ENCODE data around the gene CLGN. TPM values are rescaled to one million over a fixed set of nuclear protein-coding genes. Genes with fewer than 3 reads are reported as not detected.

CLGN gene
- total and polyA plus RNA-seq, 2 of the 13 experiments (the other 11 are each of a cell fraction or from before 2014, with no cell fraction given) = 7.2 to 17.0 TPM

DNA sequence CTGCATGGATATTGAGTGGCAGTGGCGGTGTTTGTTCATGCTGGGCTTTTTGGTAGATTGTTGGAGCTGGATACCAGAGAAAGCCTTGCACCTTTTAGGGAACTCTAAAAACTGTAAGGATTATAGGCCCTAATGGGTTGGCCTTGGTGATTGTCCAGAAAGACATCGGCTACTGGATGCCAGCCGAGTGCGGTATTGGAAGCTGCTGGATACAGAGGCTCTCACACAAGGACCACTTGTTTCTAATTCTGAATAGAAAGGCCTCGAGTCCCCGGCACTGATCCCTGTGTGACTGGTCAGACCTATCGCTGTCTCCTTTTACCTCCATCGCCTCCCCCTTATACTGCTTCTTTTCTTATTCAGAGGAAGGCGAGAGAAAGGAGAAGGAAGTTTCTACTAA is 81.3 kb downstream of the CLGN start (continued):
- TF ChIP-seq BCL6 (CRISPR knock-in tag; IDR thresholded peaks at IDR 0.05) = no peak
- TF ChIP-seq NFRKB (IDR thresholded peaks at IDR 0.05) = no peak

- H3K4me3 ChIP-seq (replicated peaks in 1 of 3; ENCODE audit: insufficient read depth in 1 of 3, low read depth in 2 of 3, low read length in 3 of 3) = no peak overlapping the region
- peaks cover 5% of the 10 kb centered on the region; the same call in 1 of the 2 replicates for H3K4me1 ChIP-seq (ENCODE audit: insufficient read depth, low read length)
- no peaks in the 10 kb centered on the region for H4K20me1 ChIP-seq (ENCODE audit: insufficient read depth, low read length)
- H3K4me2 ChIP-seq (ENCODE audit: low read depth, low read length) = no peak overlapping the region
- 67% methylated on average over 9 of the region's 9 CpGs for WGBS (ENCODE audit: low lambda C conversion rate)
- CTCF ChIA-PET (ENCODE audit: low intra/inter-chr PET ratio, low total read pairs) = no interaction called here
- FAIRE-seq (no peak), DNase-seq (ENCODE audit: low spot score) (no peak), ATAC-seq (no peak)
- no peak overlapping the region for H3K27ac ChIP-seq (ENCODE audit: extremely low read length, insufficient read depth, low read length)
- H3K79me2 ChIP-seq (ENCODE audit: insufficient read depth, low read length) = no peaks in the 10 kb centered on the region
- H3K9me3 ChIP-seq (ENCODE audit: low read length) = no peaks in the 10 kb centered on the region
- no peak overlapping the region for H3K9ac ChIP-seq (ENCODE audit: insufficient read depth, low read depth, low read length)
- H2AFZ ChIP-seq (ENCODE audit: low read length) = no peak overlapping the region
- intact Hi-C loops (cut with micrococcal nuclease; ENCODE audit: unreplicated experiment) (no loop called here), in situ Hi-C loops (cut with HindIII; ENCODE audit: extremely low pct_ligation_motif_present, low pct_unique_long_range_greater_than_20kb) (no loop called here)
- POLR2A ChIA-PET = no interaction called here
- no peaks in the 10 kb centered on the region for H3K27me3 ChIP-seq (ENCODE audit: control insufficient read depth in 1 of 2, insufficient read depth in 2 of 2, low read length in 2 of 2)
- TF ChIP-seq NFE2L2 (IDR thresholded peaks at IDR 0.05; ENCODE audit: low read length) = no peak
- no peak for TF ChIP-seq CCDC6 (CRISPR knock-in tag; IDR thresholded peaks at IDR 0.05)
- TF ChIP-seq ZNF256 (CRISPR knock-in tag; conservative IDR thresholded peaks at IDR 0.05) = no peak
- TF ChIP-seq ZBTB49 (CRISPR knock-in tag; IDR thresholded peaks at IDR 0.05; ENCODE audit: borderline replicate concordance) = no peak
- TF ChIP-seq ZNF460 (CRISPR knock-in tag; IDR thresholded peaks at IDR 0.05; ENCODE audit: borderline replicate concordance) = no peak
- no peak for TF ChIP-seq GATAD2A (CRISPR knock-in tag; IDR thresholded peaks at IDR 0.05)
- TF ChIP-seq ZNF350 (CRISPR knock-in tag; IDR thresholded peaks at IDR 0.05; ENCODE audit: borderline replicate concordance, low read depth) = no peak
- TF ChIP-seq RBM39 (IDR thresholded peaks at IDR 0.05; ENCODE audit: low read depth, low read length, poor library complexity, severe bottlenecking) = no peak
- TF ChIP-seq ISL2 (CRISPR knock-in tag; IDR thresholded peaks at IDR 0.05) = no peak
- TF ChIP-seq HNRNPLL (IDR thresholded peaks at IDR 0.05; ENCODE audit: low read depth, low read length, poor library complexity, severe bottlenecking) = no peak
- no peak for TF ChIP-seq SMAD9 (CRISPR knock-in tag; IDR thresholded peaks at IDR 0.05)
- no peak for TF ChIP-seq AHR (CRISPR knock-in tag; IDR thresholded peaks at IDR 0.05)
- TF ChIP-seq MEF2D (CRISPR knock-in tag; IDR thresholded peaks at IDR 0.05) = no peak
- no peak for TF ChIP-seq ZNF557 (CRISPR knock-in tag; IDR thresholded peaks at IDR 0.05)
- no peak for TF ChIP-seq RAD21 (CRISPR knock-in tag; IDR thresholded peaks at IDR 0.05)
- TF ChIP-seq, protein P1, sequence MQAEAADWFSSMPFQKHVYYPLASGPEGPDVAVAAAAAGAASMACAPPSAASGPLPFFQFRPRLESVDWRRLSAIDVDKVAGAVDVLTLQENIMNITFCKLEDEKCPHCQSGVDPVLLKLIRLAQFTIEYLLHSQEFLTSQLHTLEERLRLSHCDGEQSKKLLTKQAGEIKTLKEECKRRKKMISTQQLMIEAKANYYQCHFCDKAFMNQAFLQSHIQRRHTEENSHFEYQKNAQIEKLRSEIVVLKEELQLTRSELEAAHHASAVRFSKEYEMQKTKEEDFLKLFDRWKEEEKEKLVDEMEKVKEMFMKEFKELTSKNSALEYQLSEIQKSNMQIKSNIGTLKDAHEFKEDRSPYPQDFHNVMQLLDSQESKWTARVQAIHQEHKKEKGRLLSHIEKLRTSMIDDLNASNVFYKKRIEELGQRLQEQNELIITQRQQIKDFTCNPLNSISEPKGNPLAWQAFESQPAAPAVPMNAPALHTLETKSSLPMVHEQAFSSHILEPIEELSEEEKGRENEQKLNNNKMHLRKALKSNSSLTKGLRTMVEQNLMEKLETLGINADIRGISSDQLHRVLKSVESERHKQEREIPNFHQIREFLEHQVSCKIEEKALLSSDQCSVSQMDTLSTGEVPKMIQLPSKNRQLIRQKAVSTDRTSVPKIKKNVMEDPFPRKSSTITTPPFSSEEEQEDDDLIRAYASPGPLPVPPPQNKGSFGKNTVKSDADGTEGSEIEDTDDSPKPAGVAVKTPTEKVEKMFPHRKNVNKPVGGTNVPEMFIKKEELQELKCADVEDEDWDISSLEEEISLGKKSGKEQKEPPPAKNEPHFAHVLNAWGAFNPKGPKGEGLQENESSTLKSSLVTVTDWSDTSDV (CRISPR knock-in tag; IDR thresholded peaks at IDR 0.05) = no peak
- TF ChIP-seq KMT2A (CRISPR knock-in tag; IDR thresholded peaks at IDR 0.05) = no peak
- TF ChIP-seq DRAP1 (CRISPR knock-in tag; IDR thresholded peaks at IDR 0.05) = no peak
- BruUV-seq (replicated peaks) = no TSS peak
- no peaks in the 10 kb centered on the region for H3K36me3 ChIP-seq (replicated peaks in 1 of 2; ENCODE audit: control insufficient read depth in 1 of 2, insufficient read depth in 2 of 2, low read length in 2 of 2)
Measured at GRCh38 chr4:140344621-140345020, 82.8 kb downstream of the CLGN start.
